Panc1 (cell line): ENCODE results near the gene ATXN1. TPM values are rescaled to one million over a fixed set of nuclear protein-coding genes. Genes with fewer than 3 reads are reported as not detected.

Experiments
- ATAC-seq: fragments of 200-7000 bp; cut with Tn5 transposase; 2 replicates; pipeline ENCODE4 v1.9.1; 2020; ENCODE audit warnings: mild to moderate bottlenecking, moderate library complexity
- BruUV-seq: library from RNA; stranded (reverse); fragments of 400-500 nt; replicated peaks from 2 replicates; lab custom pipeline; 2021; lab: Mats Ljungman, UMichigan
- CTCF ChIA-PET: fragments of 300-600 bp; sonication (Branson Sonifier 250); formaldehyde crosslinking; loops from one replicate; lab custom pipeline; 2022; ENCODE audit warnings: antibody characterized with exemption; lab: Charles Lee
- POLR2A ChIA-PET: fragments of 300-600 bp; sonication (Branson Sonifier 250); formaldehyde crosslinking; loops from one replicate; lab custom pipeline; 2022; ENCODE audit warnings: antibody characterized with exemption; lab: Charles Lee
- DNase-seq: peaks from one replicate; pipeline ENCODE4 v3.0.0-alpha.2; 2010; ENCODE audit warnings: low read depth, low spot score
- H3K27ac ChIP-seq: 2 replicates; pipeline ENCODE4 v1.5.1; 2011; ENCODE audit warnings: mild to moderate bottlenecking, low read length, inconsistent platforms
- H3K27me3 ChIP-seq: fragments of 200-500 bp; sonication (Bioruptor generic); 2 replicates; pipeline ENCODE4 v1.6.0; 2014; ENCODE audit warnings: low read length, inconsistent platforms; ENCODE audit not compliant: control insufficient read depth, insufficient read depth
- H3K36me3 ChIP-seq: fragments of 200-500 bp; sonication (Bioruptor generic); 2 replicates; pipeline ENCODE4 v1.5.1; 2014; ENCODE audit warnings: inconsistent platforms, mild to moderate bottlenecking, low read length, moderate library complexity; ENCODE audit not compliant: control insufficient read depth, insufficient read depth
- H3K4me1 ChIP-seq: 2 replicates; pipeline ENCODE4 v1.5.1; 2011; ENCODE audit warnings: inconsistent platforms, mild to moderate bottlenecking, low read length, moderate library complexity; ENCODE audit not compliant: control insufficient read depth, insufficient read depth
- H3K4me3 ChIP-seq, 2 experiments: 2 replicates each; pipeline ENCODE4 v1.5.1; 2011 to 2012; ENCODE audit warnings: low read depth in 2 of 2, low read length in 2 of 2, mild to moderate bottlenecking in 2 of 2, inconsistent platforms in 1 of 2, moderate library complexity in 1 of 2
- H3K9me3 ChIP-seq: fragments of 200-500 bp; sonication (Bioruptor generic); 2 replicates; pipeline ENCODE4 v1.5.1; 2014; ENCODE audit warnings: low read depth, mild to moderate bottlenecking, inconsistent platforms, low read length, moderate library complexity; ENCODE audit not compliant: control insufficient read depth, insufficient read depth
- CTCF ChIP-seq: fragments of 450-650 bp; IDR thresholded peaks from 2 replicates; pipeline ENCODE4 v1.5.1; 2017; ENCODE audit warnings: mild to moderate bottlenecking
- POLR2AphosphoS5 ChIP-seq: IDR thresholded peaks from 2 replicates; pipeline ENCODE4 v1.6.1; 2012; ENCODE audit warnings: mild to moderate bottlenecking, low read depth, low read length, moderate library complexity
- SIN3A ChIP-seq: IDR thresholded peaks from 2 replicates; pipeline ENCODE4 v1.6.1; 2012; ENCODE audit warnings: low read depth, mild to moderate bottlenecking, low read length, moderate library complexity, borderline replicate concordance; ENCODE audit not compliant: insufficient read depth
- TCF7L2 ChIP-seq: IDR thresholded peaks from 2 replicates; pipeline ENCODE4 v1.6.1; 2011; ENCODE audit warnings: mild to moderate bottlenecking, low read depth, low read length, inconsistent platforms
- in situ Hi-C: cut with HindIII; loops from 2 replicates; pipeline ENCODE4 v1.10.0; 2016; ENCODE audit warnings: low sequenced_read_pairs, low pct_unique_long_range_greater_than_20kb
- intact Hi-C: fragments of 100-400 bp; cut with micrococcal nuclease; formaldehyde crosslinking; loops from one replicate; pipeline ENCODE4 v1.10.0; 2022; ENCODE audit not compliant: unreplicated experiment
- total RNA-seq: library from RNA; stranded (reverse); gene quantifications from one replicate; pipeline ENCODE4 v1.2.1, GENCODE V29; 2021; ENCODE audit not compliant: unreplicated experiment
- TF ChIP-seq, protein P1 (sequence below), 2 experiments: IDR thresholded peaks; 2 replicates each; pipeline ENCODE4 v1.6.1; 2011 to 2012; ENCODE audit warnings: low read depth in 2 of 2, control low read depth in 1 of 2, low read length in 1 of 2, mild to moderate bottlenecking in 1 of 2, moderate library complexity in 1 of 2; ENCODE audit not compliant: insufficient read depth in 1 of 2

ATXN1 gene
- total RNA-seq, 1 experiment from 2014 or later: 67.1 TPM

DNA sequence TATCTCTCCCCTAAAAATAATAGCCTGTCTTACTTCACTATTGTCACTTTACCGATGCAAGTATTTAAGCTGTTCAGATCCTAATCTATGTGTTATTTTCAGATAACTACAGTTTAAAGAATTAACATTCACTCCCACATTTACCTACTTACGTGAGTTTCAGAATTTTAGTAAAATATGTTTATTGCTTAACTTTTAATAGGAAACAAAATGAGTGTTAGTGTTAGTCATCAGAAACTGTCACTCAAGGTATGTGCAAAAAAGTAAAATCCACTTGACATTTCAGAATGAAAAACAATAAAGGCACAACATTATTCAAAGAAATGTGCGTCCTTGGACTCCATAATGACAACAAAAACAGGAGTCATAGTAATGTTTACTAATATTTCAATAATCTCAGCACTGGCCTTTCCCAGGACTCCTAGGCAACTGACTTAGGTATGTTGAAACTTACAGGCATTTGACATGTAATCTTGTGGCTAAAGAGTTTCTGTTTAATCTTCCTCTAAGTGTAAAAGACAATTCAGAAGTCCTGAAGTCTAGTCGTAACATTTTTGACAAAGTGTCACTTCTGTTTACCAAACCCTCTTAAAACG lies 4.5 kb downstream of the ATXN1 start:
- Histone ChIP-seq H3K36me3 (peaks cover 5% of the 10 kb centered on the region), H3K4me1 (peaks cover 74% of the 10 kb centered on the region), H3K27me3 (no peaks in the 10 kb centered on the region), H3K9me3 (no peaks in the 10 kb centered on the region), H3K4me3 (peak overlapping the region in 1 of 2 experiments; percentile 2; a peak in 2 of 4 replicates), H3K27ac (peak overlapping the region; percentile 93)
- no peak for ATAC-seq
- POLR2A ChIA-PET: interaction anchor here (2.6 kb wide), 1 partner anchor 9 kb away, joined by 11 read pairs; no protein-coding TSS in a partner anchor
- TF ChIP-seq POLR2AphosphoS5 (no peak), TCF7L2 (no peak), SIN3A (no peak), CTCF (no peak)
- TF ChIP-seq, protein P1, sequence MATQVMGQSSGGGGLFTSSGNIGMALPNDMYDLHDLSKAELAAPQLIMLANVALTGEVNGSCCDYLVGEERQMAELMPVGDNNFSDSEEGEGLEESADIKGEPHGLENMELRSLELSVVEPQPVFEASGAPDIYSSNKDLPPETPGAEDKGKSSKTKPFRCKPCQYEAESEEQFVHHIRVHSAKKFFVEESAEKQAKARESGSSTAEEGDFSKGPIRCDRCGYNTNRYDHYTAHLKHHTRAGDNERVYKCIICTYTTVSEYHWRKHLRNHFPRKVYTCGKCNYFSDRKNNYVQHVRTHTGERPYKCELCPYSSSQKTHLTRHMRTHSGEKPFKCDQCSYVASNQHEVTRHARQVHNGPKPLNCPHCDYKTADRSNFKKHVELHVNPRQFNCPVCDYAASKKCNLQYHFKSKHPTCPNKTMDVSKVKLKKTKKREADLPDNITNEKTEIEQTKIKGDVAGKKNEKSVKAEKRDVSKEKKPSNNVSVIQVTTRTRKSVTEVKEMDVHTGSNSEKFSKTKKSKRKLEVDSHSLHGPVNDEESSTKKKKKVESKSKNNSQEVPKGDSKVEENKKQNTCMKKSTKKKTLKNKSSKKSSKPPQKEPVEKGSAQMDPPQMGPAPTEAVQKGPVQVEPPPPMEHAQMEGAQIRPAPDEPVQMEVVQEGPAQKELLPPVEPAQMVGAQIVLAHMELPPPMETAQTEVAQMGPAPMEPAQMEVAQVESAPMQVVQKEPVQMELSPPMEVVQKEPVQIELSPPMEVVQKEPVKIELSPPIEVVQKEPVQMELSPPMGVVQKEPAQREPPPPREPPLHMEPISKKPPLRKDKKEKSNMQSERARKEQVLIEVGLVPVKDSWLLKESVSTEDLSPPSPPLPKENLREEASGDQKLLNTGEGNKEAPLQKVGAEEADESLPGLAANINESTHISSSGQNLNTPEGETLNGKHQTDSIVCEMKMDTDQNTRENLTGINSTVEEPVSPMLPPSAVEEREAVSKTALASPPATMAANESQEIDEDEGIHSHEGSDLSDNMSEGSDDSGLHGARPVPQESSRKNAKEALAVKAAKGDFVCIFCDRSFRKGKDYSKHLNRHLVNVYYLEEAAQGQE (IDR thresholded peaks at IDR 0.05; ENCODE audit: insufficient read depth in 1 of 2, low read depth in 2 of 2, low read length in 1 of 2): no peak
- DNase-seq: no peak
- intact Hi-C loops: no loop called here
- in situ Hi-C loops: no loop called here
- CTCF ChIA-PET: no interaction called here
- no TSS peak for BruUV-seq

DNA sequence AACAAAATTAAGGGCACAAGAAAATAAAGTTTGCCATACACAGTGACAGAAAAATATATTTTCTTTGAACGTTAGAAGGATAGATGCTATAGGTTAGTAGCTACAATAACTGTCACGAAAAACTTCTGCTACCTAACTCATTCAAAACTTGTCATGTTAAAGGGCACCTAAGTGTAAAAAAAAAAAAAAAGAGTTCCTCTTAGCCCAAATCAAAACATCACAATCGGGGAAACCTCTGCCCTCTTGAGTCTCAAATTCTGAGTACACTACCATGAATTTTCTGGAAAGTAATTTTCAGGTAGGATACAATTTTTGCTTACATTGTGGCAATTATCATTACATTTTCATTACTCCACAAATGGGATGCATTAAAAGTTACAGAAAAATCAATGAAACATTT lies 5.7 kb downstream of the ATXN1 start:
- TF ChIP-seq TCF7L2: no peak
- TF ChIP-seq SIN3A: no peak
- no peak for TF ChIP-seq POLR2AphosphoS5
- ATAC-seq: no peak
- CTCF ChIA-PET: no interaction called here
- in situ Hi-C loops: no loop called here
- POLR2A ChIA-PET: interaction anchor here (0.7 kb wide), 1 partner anchor 8 kb away, joined by 5 read pairs; no protein-coding TSS in a partner anchor
- H3K4me1 ChIP-seq: peaks cover 86% of the 10 kb centered on the region
- no TSS peak for BruUV-seq
- no peaks in the 10 kb centered on the region for H3K9me3 ChIP-seq
- intact Hi-C loops: no loop called here
- H3K4me3 ChIP-seq: no peak overlapping the region
- H3K36me3 ChIP-seq: peaks cover 5% of the 10 kb centered on the region; the same call in 1 of the 2 replicates
- H3K27me3 ChIP-seq: no peaks in the 10 kb centered on the region
- no peak for DNase-seq
- H3K27ac ChIP-seq: peak overlapping the region; percentile 93

- TF ChIP-seq, protein P1 (IDR thresholded peaks at IDR 0.05; ENCODE audit: insufficient read depth in 1 of 2, low read depth in 2 of 2, low read length in 1 of 2): no peak
- 0 out of 2 replicates have a peak, but pooled peaks have one; percentile 60 for TF ChIP-seq SIN3A
- no peak for TF ChIP-seq CTCF
- peak; percentile 84 for TF ChIP-seq TCF7L2
- peak; percentile 89 for TF ChIP-seq POLR2AphosphoS5
- DNase-seq: no peak
- POLR2A ChIA-PET: interaction anchor here (0.7 kb wide), 1 partner anchor 9 kb away, joined by 5 read pairs; no protein-coding TSS in a partner anchor
- no peaks in the 10 kb centered on the region for H3K27me3 ChIP-seq
- H3K27ac ChIP-seq: peak overlapping the region; percentile 93
- H3K36me3 ChIP-seq: peaks cover 9% of the 10 kb centered on the region; the same call in 1 of the 2 replicates
- peak; percentile 67 for ATAC-seq
- in situ Hi-C loops (no loop called here), intact Hi-C loops (no loop called here)
- no peaks in the 10 kb centered on the region for H3K9me3 ChIP-seq
- H3K4me3 ChIP-seq: no peak overlapping the region
- BruUV-seq: no TSS peak
- peaks cover 93% of the 10 kb centered on the region for H3K4me1 ChIP-seq
- CTCF ChIA-PET: interaction anchor here (0.6 to 0.7 kb wide), 2 partner anchors 26 to 47 kb away, joined by 3 read pairs; no protein-coding TSS in a partner anchor
Measured at GRCh38 chr6:16754876-16755275, 6.4 kb downstream of the ATXN1 start.
